Stimulated activated naive CD8-positive, alpha-beta T cell treated with anti-CD3 and anti-CD28 coated beads, Interleukin-15, Interleukin-2, amounts not matched to agents 100 U/mL and 50 U/mL, for 24 hours (primary cell): Measurements from ENCODE around the gene HMGB3.
A peak's percentile ranks its signal among the peaks of the same experiment; 100 is the strongest.
"Not testable (repeated sequence)": the region's sequence is repeated elsewhere in the genome, so short reads cannot be mapped to it uniquely, and the experiment has no call there.

Source experiments
- ATAC-seq: fragments of 150-1000 bp; cut with Tn5 transposase; one replicate; pipeline ENCODE4 v1.10.0; 2021
- DNase-seq: peaks from one replicate; pipeline ENCODE4 v3.0.0; 2021

The HMGB3 gene

DNA sequence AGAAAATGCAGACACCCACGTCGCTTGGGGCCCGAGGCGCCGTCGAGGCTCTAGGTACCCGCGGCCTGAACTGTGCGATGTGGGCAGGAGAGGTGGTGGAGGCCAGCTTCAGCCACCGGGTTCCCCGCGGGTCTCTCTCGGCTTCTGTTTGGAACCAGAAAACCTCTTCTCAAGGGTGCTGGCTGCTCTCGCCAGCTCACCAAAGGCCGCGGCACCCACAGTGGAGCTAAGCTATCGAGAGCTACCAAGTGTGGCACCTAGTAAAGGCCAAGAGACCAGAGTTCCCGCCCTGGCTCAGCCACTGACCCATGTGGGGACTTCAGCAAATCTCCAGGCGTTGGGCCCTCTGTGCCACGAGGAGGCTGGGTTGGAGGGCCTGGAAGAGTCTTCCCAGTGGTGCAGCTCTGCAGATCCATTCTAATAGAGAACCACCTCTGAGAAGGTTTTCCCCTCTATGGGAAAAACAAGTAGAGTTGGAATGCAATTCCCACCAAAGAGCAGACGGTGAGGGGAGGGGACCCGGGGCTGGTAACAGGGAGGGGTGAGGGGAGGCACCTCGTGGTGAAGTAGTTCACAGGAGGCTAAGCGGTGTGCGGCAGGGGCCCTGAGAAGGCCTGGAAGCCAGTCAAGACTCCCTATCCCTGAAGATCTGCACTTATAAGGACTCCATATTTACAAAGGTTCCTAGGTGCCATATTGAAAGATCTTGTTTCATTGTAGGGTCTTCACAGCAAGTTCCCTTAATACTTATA lies 5.5 kb upstream of the HMGB3 start:
- ATAC-seq = no peak

DNA sequence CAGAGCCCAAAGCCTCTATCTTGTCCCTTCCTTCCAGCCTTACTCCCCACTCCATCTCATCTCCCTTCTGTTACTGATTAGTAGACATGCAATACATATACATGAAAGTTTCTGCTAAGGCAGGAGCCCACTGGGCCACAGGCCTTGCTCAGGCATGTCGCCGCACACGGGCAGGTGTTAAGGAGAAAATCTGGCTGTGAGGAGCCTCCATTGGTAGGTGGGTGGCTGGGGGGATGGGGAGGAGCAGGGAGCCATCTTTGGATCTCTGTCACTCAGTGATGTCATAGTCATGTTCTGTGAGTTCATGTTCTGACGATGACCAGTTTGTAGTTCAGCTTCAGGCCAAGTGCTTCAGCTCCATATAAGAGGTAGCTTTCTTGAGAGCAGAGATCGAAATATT lies 2.9 kb upstream of the HMGB3 start:
- DNase-seq = no peak
- ATAC-seq = no peak

More for the DNA sequence above, 5.5 kb upstream of the HMGB3 start:
- no peak for DNase-seq

DNA sequence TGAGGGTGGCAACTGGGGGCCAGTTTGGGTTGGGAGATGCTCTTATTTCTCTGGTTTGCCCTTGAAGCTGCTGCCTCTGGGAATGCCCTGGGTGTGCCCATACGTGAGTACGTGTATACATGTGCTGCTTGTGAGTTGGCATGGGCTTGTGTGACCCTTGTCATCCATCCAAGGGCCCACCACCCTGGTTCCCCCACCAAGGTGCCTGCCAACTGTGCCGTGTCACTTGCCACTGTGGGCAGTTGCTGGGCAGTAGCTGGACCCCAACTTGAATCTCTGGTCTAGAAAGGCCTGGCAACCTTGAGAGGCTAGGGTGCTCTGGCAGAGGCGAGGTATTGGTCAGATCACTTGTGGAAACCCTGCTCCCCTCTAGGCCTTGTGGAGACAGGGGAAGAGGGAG lies 2.4 kb upstream of the HMGB3 start:
- no peak for ATAC-seq
- DNase-seq = no peak

DNA sequence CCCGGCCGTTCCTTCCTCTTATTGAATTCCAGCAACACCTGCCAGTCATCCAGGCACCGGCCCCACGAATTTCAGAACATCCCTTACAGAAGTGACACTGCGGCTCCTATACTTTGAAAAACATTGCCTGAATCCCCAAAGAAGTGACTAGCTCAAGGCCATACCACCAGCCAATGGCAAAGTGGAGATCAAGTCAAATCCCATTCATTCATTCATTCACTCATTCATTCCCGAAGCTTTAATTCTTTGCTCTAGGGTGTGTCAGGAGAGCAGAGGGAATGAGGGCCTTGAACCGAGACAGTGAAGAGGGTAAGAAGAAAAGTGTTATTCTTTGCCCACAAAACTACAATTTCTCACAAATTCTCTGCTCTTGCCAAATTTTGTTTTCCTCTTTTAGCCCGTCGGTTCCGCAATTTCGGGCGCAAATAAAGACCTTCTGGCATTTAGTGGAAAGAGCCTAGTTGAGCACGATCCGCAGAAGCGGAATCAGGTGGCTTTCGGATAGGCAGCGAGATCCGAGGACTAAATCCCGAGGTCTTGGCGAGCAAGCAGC lies 824 bp upstream of the HMGB3 start:
- ATAC-seq (no peak), DNase-seq (no peak)

DNA sequence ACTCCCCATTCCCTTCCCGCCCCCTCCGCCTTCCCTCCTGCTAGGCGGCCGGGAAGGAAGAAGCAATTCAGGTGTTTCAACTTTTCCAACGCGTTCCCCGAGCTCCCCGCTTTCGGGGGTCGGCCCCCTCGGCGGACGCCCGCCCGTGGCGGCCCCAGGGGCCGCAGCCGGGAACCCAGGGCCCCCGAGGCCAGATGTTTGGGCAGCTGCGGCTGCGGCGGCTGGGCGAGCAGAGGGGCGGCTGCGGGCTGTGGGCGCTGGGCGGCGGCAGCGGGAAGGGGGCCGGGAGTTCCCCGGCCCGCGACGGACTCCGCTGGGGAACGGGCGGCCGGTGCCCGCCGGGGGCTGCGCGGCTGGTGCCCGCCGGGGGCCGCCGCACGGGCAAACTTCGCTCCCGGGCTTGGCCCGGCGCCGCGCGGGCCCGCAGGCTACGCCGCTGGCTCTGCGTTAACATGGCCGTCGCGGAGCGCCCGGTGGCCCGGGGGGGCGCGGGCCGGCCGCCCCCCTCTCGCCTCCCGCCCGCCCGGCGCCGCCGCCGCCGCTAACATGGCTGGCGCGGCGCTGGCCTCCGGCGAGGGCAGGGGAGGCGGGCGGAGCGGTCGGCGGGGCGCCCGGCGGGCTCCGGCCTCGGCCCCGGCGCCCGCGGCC lies 510 bp downstream of the HMGB3 start:
- ATAC-seq (no peak), DNase-seq (no peak)

DNA sequence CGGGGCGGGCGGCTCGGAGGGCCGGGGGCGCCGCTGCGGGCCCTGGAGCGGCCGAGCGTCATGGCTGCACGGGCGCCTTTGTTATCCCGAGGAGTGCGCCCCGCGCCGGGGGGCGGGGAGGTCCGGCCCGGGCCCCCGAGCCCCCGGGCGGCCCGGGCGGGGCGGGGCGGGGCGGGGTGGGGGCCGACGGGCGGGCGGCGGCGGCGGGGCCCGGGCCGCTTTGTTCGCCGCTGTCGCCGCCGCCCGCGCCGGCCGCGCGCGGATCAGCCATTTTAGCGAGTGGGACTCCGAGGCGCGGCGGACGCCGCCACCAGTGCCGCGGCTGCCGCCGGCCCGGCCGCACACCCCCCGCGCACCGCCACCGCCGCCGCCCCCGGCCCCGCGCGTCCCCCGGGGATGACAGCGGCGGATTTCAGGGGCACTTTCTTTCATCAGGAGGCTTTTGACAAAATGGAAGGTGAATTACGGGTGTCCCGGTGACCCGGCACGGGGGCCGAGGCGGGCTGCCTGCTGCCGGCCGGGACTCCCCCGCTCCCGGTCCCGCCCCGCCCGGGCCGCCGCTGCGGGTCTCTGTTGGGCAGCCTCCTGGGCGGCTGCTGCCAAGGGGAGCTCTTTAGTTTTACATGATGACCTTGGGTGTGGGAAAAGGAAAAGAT lies 1.2 kb downstream of the HMGB3 start:
- DNase-seq (peak; percentile 10), ATAC-seq (no peak)

DNA sequence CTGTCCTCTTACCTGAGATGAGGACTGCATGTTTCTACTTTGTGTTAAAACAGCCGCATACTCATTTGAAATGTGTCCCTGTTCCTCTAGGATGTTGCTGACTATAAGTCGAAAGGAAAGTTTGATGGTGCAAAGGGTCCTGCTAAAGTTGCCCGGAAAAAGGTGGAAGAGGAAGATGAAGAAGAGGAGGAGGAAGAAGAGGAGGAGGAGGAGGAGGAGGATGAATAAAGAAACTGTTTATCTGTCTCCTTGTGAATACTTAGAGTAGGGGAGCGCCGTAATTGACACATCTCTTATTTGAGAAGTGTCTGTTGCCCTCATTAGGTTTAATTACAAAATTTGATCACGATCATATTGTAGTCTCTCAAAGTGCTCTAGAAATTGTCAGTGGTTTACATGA lies 4.6 kb downstream of the HMGB3 start:
- DNase-seq, ATAC-seq: not testable (repeated sequence)

DNA sequence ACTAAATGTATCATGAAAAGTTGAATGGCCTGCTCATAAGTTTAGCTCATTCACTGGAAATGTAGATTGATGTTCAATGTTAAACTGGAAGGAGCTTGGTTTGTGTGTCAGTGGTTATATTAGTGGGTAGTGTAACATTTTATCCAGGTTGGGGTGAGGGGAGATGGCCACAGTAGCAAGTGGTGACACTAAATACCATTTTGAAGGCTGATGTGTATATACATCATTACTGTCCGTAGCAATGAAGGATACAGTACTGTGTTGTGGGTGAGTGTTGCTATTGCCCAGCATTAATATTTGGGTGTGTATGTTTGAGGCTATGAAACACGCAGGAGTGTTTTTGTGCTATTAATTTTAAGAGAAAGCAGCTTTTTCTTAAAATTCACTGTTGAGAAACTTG lies 6.3 kb downstream of the HMGB3 start:
- ATAC-seq (no peak), DNase-seq (no peak)

DNA sequence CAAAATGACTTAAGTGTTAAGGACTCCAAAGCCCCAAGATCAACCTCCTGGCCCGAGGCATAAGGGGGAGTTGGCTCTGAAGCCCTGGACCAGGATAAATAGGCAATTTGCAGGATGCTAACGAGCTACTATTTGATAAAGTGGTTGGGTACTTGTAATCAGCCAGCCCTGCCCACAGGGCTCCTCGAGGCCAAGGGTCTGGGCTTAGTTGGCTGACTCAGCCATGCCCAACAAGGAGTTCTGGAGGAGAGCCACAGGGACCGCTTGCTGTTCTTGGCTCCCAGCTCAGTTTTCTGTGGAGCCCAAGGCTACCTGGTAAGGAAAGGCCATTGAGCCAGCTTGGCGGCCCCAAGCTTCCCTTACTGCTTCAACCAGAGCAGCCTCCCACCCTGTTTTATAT lies 7.8 kb downstream of the HMGB3 start:
- no peak for ATAC-seq
- DNase-seq = no peak

DNA sequence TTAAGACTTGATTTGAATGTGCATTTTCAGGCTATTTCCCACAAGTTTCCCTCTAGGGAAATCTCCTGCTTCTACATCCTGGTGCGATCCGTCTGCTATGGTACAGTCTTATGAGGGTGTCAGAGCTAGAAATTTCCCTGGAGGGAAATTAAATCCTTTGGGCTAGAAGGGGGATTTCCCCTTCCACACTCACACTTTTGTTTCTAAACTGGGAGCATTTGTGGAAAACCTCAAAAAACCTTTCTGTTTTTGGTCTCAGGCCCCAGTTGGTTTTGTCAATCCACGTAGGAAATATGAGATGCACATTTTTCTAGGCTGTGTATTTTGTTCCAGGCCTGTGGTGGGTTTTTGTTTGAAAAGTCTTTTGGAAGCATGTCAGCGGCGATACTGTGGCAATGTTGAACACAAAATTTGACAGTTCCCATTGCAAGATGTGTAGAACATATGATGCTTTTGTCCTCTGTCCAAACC lies 17.8 kb downstream of the HMGB3 start:
- no peak for ATAC-seq
- DNase-seq = no peak

DNA sequence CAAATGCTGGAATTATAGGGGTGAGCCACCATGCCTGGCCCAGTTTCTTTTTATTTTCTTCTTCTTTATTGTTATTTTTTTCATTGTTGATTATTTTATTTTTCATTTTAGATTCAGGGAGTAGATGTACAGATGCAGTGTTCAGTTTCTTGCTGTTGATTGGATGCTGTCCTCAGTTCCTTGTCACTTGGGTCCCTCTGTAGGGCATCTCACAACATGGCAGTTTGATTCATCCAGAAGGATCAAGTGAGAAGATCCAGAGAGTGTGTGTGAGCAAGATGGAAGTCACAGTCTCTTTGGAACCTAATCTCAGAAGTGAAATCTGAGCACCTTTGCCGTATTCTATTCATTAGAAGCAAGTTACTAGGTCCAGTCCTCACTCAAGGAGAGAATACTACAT lies 20.9 kb downstream of the HMGB3 start:
- DNase-seq (no peak), ATAC-seq (no peak)

DNA sequence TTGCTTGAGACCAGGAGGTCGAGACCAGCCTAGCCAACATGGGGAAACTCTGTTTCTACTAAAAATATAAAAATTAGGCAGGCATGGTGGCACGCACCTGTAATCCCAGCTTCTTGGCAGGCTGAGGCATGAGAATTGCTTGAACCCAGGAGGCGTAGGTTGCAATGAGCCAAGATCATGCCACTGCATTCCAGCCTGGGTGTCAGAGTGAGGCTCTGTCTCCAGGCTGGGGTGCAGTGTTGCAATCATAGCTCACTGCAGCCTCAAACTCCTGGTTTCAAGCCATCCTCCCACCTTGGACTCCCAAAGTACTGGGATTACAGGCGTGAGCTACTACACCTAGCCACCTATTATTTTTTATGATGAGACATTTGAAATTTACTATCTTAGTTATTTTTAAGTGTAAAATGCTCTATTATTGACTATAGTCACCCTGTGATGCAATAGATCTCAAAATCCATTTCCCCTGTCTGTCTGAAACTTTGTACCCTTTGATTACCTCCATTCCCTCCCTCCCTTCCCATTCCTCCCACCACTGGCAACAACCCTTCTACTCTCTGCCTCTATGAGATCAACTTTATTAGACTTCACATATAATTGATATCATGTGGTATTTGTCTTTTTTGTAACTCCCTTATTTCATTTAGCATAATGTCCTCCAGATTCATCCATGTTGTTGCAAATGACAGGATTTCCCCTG lies 23.4 kb downstream of the HMGB3 start:
- DNase-seq (no peak), ATAC-seq (no peak)

DNA sequence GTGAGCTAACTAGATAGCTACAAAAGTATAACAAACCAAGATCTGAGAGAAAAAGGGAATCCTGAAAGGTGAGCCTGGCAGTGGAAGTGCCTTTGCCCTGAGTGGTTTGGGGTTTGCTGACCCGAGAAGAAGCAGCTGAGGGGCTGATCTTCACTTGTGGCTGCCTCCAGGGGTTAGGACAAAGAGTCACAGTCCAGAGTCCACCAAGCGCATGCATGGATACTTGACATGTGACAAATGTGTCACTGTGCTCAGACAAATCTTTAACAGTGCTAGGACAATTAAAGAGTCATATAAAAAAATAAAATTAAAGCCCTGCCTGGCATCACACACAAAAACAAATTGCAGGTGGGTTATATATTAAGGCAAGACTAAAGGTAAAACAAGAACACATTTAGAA lies 26.4 kb downstream of the HMGB3 start:
- no peak for ATAC-seq
- DNase-seq = no peak

DNA sequence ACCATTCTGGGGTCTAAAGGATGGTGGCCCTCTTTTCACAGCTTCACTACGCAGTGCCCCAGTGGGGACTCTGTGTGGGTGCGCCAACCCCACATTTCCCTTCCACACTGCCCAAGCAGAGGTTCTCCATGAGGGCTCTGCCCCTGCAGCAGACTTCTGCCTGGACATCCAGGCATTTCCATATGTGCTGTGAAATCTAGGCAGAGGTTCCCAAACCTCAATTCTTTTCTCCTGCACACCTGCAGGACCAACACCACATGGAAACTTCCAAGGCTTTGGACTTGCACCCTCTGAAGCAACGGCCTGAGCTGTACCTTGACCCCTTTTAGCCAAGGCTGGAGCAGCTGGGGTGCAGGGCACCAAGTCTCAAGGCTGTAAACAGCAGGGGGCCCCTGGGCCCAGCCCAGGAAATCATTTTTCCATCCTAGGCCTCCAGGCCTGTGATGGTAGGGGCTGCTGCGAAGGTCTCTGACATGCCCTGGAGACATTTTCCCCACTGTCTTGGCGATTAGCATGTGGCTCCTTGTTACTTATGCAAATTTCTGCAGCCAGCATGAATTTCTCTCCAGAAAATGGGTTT lies 30.1 kb downstream of the HMGB3 start:
- ATAC-seq = no peak
- no peak for DNase-seq

DNA sequence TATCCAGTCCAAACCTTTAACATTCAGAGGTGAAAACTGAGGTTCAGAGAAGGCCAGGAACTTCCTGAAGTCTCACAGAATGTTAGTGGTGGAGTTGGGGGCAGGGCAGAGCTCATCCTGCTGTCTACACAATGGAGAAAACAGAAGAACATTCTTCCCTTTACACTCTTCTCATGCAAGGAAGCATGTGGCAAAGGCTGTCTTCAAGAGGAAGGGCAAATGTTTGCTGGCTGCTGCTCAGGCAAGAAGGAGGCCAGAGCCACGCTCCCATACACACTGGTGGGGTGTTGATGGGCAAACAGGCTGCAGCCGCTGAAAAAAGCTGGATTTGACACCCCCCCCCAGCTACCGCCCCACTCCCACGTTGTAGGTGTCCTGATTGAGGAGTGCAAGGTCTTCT lies 32.5 kb downstream of the HMGB3 start:
- no peak for ATAC-seq

DNA sequence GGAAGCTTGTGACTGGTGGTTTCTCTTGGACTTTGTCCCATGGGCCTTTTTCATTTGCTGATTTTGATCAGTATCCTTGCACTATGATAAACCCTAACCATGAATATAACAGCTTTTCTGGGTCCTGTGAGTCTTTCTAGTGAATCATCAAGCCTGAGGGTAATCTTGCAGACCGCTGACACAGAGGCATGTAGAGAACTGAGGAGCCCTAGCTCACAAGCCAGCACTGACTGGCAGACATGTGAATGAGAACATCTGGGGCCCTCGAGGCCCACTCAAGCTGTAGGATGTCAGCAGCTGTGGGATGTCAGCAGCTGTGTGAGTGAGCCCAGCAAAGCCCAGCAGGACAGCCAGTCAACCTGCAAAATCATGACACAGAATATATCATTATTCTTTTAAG lies 36.7 kb downstream of the HMGB3 start:
- no peak for DNase-seq
- ATAC-seq = no peak

More for the DNA sequence above, 32.5 kb downstream of the HMGB3 start:
- DNase-seq = no peak

DNA sequence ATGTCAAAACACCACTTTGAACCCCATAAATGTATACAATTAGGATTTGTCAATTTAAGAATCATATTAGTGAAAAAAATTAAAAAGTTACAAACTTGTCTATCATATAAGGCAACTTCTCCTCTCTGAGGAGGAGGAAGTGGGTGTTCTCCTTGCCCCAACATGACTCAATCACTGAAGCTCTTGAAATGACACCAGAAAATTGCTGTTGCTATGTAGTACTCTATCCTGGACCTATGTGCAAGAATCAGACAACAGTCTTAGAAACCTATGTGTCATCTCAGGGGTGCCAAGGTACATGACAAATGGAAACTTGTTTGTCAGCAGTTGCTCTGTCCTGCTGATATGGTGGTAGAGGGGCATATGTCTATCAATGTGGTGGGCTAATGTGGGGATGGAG lies 47.7 kb downstream of the HMGB3 start:
- peak; percentile 86 for ATAC-seq
- no peak for DNase-seq

DNA sequence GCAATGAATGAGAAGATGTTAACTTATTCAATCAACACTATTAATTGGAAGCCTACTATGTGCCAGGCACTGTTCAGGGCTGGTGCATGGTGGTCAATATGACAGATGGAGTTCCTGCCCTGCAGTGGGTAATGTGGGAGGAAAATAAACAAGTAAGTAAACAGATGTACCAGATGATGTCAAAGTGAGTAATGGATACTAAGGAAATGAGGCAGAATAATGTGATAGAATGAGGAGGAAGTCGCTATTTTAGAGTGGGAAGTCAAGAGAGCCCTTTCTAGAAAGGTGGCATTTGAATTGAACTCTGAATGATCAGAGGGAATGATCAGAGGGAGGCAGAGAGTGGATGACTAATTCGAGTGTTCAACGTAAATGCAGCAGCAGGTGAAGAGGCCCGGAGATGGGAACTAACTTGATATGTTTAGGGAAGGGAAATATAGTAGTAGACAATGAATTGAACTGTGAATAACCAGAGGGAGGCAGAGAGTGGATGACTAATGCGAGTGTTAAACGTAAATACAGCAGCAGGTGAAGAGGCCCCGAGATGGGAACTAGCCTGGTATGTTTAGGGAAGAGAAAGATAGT lies 48.3 kb downstream of the HMGB3 start:
- ATAC-seq = no peak
- no peak for DNase-seq

DNA sequence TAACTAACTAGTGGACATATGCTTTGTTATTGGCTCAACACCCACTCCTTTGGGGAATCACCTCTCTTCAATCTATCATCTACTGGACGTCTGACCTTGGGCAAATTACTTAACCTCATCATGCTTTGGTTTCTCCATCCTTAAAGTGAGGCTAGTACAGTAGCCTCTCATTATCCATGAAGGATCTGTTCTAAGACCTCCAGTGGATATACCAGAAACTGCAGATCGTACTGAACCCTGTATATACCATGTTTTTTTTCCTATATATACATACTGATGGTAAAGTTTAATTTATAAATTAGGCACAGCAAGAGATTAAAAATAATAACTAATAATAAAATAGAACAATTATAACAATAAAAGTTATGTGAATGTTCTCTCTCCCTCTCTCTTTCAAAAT lies 56.2 kb downstream of the HMGB3 start:
- no peak for ATAC-seq
- DNase-seq = no peak
